ENCODE data around the gene TBL1X.

DNA sequence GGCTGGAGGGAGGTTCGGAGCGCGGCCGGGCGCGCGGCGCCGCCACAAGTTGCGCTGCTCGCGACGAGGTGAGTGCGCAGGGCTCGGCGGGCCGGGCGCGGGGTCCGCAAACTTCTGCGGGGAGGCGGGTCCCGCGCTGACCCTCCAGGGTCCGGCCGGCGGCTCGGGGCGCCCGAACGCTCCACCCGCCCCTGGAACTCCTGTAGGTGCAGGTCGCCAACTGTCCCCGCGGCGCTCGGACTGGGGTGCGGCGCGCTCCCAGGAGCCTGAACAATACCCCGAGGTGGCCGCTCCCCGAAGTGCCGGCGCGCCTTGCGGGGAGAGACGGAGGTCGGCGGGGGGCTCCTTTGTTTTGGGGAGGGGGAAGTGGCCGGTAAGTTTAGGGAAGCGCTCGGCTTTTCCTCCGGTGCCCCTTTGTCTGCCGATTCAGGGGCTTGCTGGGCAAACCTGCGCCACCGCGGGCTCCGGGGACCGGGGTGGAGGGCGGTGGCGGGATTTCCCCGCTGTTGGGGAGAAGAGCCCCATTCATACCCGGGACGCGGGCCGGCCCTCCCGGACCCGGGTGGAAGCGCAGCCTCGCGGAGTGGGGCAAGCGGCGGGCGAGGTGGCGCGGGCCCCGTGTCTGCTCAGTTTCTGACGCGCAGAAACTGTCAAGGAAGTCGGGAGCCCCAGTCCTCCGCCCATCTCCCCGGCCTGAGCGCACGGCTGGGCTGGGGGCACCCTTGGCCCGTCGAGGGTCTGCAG is 694 bp downstream of the TBL1X start:
- TF ChIP-seq, protein P1, sequence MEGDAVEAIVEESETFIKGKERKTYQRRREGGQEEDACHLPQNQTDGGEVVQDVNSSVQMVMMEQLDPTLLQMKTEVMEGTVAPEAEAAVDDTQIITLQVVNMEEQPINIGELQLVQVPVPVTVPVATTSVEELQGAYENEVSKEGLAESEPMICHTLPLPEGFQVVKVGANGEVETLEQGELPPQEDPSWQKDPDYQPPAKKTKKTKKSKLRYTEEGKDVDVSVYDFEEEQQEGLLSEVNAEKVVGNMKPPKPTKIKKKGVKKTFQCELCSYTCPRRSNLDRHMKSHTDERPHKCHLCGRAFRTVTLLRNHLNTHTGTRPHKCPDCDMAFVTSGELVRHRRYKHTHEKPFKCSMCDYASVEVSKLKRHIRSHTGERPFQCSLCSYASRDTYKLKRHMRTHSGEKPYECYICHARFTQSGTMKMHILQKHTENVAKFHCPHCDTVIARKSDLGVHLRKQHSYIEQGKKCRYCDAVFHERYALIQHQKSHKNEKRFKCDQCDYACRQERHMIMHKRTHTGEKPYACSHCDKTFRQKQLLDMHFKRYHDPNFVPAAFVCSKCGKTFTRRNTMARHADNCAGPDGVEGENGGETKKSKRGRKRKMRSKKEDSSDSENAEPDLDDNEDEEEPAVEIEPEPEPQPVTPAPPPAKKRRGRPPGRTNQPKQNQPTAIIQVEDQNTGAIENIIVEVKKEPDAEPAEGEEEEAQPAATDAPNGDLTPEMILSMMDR (conservative IDR thresholded peaks at IDR 0.05), result no peak
- TF ChIP-seq ZFX (IDR thresholded peaks at IDR 0.05), result no peak
